Heart right ventricle (tissue), 16 donors: Measurements from ENCODE around the gene KRTAP5-1. TPM values are rescaled to one million over a fixed set of nuclear protein-coding genes. Genes with fewer than 3 reads are reported as not detected.
A peak's percentile ranks its signal among the peaks of the same experiment; 100 is the strongest.

ENCODE experiments used
- ATAC-seq, 8 donors: fragments of 200-7000 bp; cut with Tn5 transposase; one replicate each; pipeline ENCODE4 v1.9.1; 2020; ENCODE audit warnings: mild to moderate bottlenecking in 8 of 8, moderate library complexity in 8 of 8, moderate number of reproducible peaks in 1 of 8
- DNase-seq, 2 donors: peaks; one replicate each; pipeline ENCODE4 v3.0.0-alpha.2; 2020
- H3K27ac ChIP-seq, 10 donors: fragments of 200-600 bp; sonication (generic) in 2 of 10; one replicate each; pipeline versions ENCODE4 v1.5.0 to v1.8.0; 2020 to 2022; ENCODE audit warnings: mild to moderate bottlenecking in 3 of 10
- H3K27me3 ChIP-seq, 7 donors: fragments of 200-600 bp; one replicate each; pipeline ENCODE4 v1.8.0; 2021 to 2022; ENCODE audit warnings: mild to moderate bottlenecking in 2 of 7
- H3K36me3 ChIP-seq, 9 donors: fragments of 200-600 bp; sonication (generic) in 1 of 9; one replicate each; pipeline versions ENCODE4 v1.5.0 to v1.8.0; 2020 to 2022; ENCODE audit warnings: mild to moderate bottlenecking in 2 of 9
- H3K4me1 ChIP-seq, 9 donors: fragments of 200-600 bp; sonication (generic) in 1 of 9; one replicate each; pipeline versions ENCODE4 v1.5.0 to v1.8.0; 2020 to 2022; ENCODE audit warnings: mild to moderate bottlenecking in 4 of 9
- H3K4me3 ChIP-seq, 10 donors: fragments of 200-600 bp; sonication (generic) in 2 of 10; one replicate each; pipeline versions ENCODE4 v1.5.0 to v1.8.0; 2020 to 2022; ENCODE audit warnings: mild to moderate bottlenecking in 7 of 10, moderate library complexity in 2 of 10
- H3K9me3 ChIP-seq, 11 donors: fragments of 200-600 bp in 10 of 11; sonication (generic) in 2 of 11; one replicate each; pipeline versions ENCODE4 v1.5.0 to v1.8.0; 2013 to 2022; ENCODE audit warnings: mild to moderate bottlenecking in 2 of 11, control low read depth in 1 of 11, moderate library complexity in 1 of 11
- CTCF ChIP-seq, 9 donors: fragments of 200-600 bp; sonication (generic) in 2 of 9; IDR thresholded peaks; one replicate each; pipeline versions ENCODE4 v1.5.0 to v1.8.0; 2021 to 2022; ENCODE audit warnings: antibody characterized with exemption in 9 of 9, mild to moderate bottlenecking in 5 of 9, moderate library complexity in 1 of 9
- WGBS, 2 donors: extraction: QIAGEN DNeasy Blood & Tissue Kit; methylation state at CpG; one replicate each; pipeline ENCODE4 v1.1.7; 2013; ENCODE audit warnings: inconsistent platforms in 1 of 2; 5-methylcytosine and 5-hydroxymethylcytosine counted together
- intact Hi-C, 10 donors: fragments of 100-400 bp; cut with DNase I; formaldehyde crosslinking; loops; one replicate each; pipeline versions ENCODE4 v1.11.1 to v1.14.2; 2022
- polyA plus RNA-seq, 2 donors: library from polyadenylated mRNA; stranded (reverse); fragments of 200-250 nt; gene quantifications; one replicate each; pipeline ENCODE4 v1.2.3, GENCODE V29; 2013
- total RNA-seq, 10 donors: library from RNA; stranded (reverse); fragmentation: NEBNext Ultra II Directional in 3 of 10; extraction: Animal tissue kit (Norgen Biotek cat#: 25700) in 3 of 10; gene quantifications; one replicate each; pipeline versions ENCODE4 v1.2.1 to v1.2.4, GENCODE V29; 2021 to 2023
- donor health status: Arrhythmogenic right ventricular cardiomyopathy.
- donor health status: ischemic (EF 13 %, LVEDD 7.1; RV severe dilation, severe dysfunction).
- donor health status: healthy with polysubstance abuse.
- donor health status: DM: no; HTN: yes; CAD: no.
- donor health status: DM: no; HTN: no; CAD: no.
- donor health status: ischemic (EF 25% LVEDD 6.9; RV normal size, moderate dysfunction).
- donor health status: ischemic (EF 25% LVEDD 5.7; RV mildly dilated, moderate dysfunction).
- donor health status: healthy.
- donor health status: DM: yes; HTN: yes; CAD: no.
- donor health status: Ischemic cardiomyopathy.
- donor health status: ischemic (EF 35%, LVEDD 5.7; RV mildly dilated, moderate dysfunction).
- donor health status: nonischemic (EF 11% LVEDD 7.7; RV severe dilation, severe dysfunction).
- donor health status: DM: yes; HTN: yes; CAD: no.
- donor health status: PGD.
- donor health status: ischemic (EF 29% LVEDD 5.4; RV normal size, mild dysfunction).
- donor health status: nonischemic (EF 23%, LVEDD 6.1; RV moderate dilation, normal function).

KRTAP5-1 gene
- total and polyA plus RNA-seq, 12 donors: not detected

- DNase-seq (no peak), ATAC-seq (no peak)
- Histone ChIP-seq H3K4me3 (peak overlapping the region in 4 of 10 donors; percentile 62 to 80 (median 74)), H3K9me3 (no peaks in the 10 kb centered on the region), H3K4me1 (peaks cover 15 to 86% (median 59%) of the 10 kb centered on the region in 9 donors), H3K36me3 (peaks cover 0 to 16% (median 0%) of the 10 kb centered on the region in 9 donors), H3K27me3 (peaks cover 0 to 47% (median 0%) of the 10 kb centered on the region in 7 donors), H3K27ac (peak overlapping the region in 4 of 10 donors; percentile 39 to 90 (median 87))
- WGBS, 2 donors: 70 to 73% methylated on average over 11 of the region's 11 CpGs
- intact Hi-C loops: no loop called here
- TF ChIP-seq CTCF (IDR thresholded peaks at IDR 0.05): no peak
Observed at GRCh38 chr11:1570001-1570453, 15.1 kb downstream of the KRTAP5-1 start.

- ATAC-seq: no peak
- Histone ChIP-seq H3K4me3 (no peak overlapping the region), H3K36me3 (peaks cover 0 to 22% (median 0%) of the 10 kb centered on the region in 9 donors), H3K4me1 (peaks cover 17 to 88% (median 64%) of the 10 kb centered on the region in 9 donors), H3K27me3 (peaks cover 0 to 41% (median 0%) of the 10 kb centered on the region in 7 donors), H3K27ac (peak overlapping the region in 1 of 10 donors; percentile 39), H3K9me3 (no peaks in the 10 kb centered on the region)
- 71 to 79% methylated on average over 14 of the region's 14 CpGs for WGBS, 2 donors
- intact Hi-C loops: no loop called here
- TF ChIP-seq CTCF (IDR thresholded peaks at IDR 0.05): no peak
- no peak for DNase-seq
Observed at GRCh38 chr11:1569251-1569780, 15.8 kb downstream of the KRTAP5-1 start.

- DNase-seq (no peak), ATAC-seq (no peak)
- 58 to 70% methylated on average over 13 of the region's 13 CpGs for WGBS, 2 donors
- Histone ChIP-seq H3K27ac (no peak overlapping the region), H3K4me3 (no peak overlapping the region), H3K9me3 (no peaks in the 10 kb centered on the region), H3K36me3 (peaks cover 0 to 29% (median 3%) of the 10 kb centered on the region in 9 donors), H3K27me3 (peaks cover 0 to 33% (median 0%) of the 10 kb centered on the region in 7 donors), H3K4me1 (peaks cover 10 to 87% (median 61%) of the 10 kb centered on the region in 9 donors)
- TF ChIP-seq CTCF (IDR thresholded peaks at IDR 0.05): no peak
- intact Hi-C loops: no loop called here
Observed at GRCh38 chr11:1568441-1568911, 16.6 kb downstream of the KRTAP5-1 start.

GRCh38 chr11:1567721-1568100 lies 17.4 kb downstream of the KRTAP5-1 start:
- 69 to 70% methylated on average over 7 of the region's 7 CpGs for WGBS, 2 donors
- TF ChIP-seq CTCF (IDR thresholded peaks at IDR 0.05): no peak
- DNase-seq (no peak), ATAC-seq (no peak)
- peaks cover 0 to 37% (median 8%) of the 10 kb centered on the region in 9 donors for H3K36me3 ChIP-seq
- no peak overlapping the region for H3K4me3 ChIP-seq
- peaks cover 10 to 80% (median 53%) of the 10 kb centered on the region in 9 donors for H3K4me1 ChIP-seq
- intact Hi-C loops: no loop called here
- H3K27me3 ChIP-seq: peaks cover 0 to 25% (median 0%) of the 10 kb centered on the region in 7 donors
- no peaks in the 10 kb centered on the region for H3K9me3 ChIP-seq
- peak overlapping the region in 4 of 10 donors; percentile 4 to 44 (median 26) for H3K27ac ChIP-seq
